ENCODE data around the gene STK36. TPM values are rescaled to one million over a fixed set of nuclear protein-coding genes. Genes with fewer than 3 reads are reported as not detected.

The STK36 gene
- total and polyA plus RNA-seq, 10 of the 15 experiments (the other 5 are each of a cell fraction or from before 2014, with no cell fraction given), result 4.0 to 22.8 (median 16.7) TPM

DNA sequence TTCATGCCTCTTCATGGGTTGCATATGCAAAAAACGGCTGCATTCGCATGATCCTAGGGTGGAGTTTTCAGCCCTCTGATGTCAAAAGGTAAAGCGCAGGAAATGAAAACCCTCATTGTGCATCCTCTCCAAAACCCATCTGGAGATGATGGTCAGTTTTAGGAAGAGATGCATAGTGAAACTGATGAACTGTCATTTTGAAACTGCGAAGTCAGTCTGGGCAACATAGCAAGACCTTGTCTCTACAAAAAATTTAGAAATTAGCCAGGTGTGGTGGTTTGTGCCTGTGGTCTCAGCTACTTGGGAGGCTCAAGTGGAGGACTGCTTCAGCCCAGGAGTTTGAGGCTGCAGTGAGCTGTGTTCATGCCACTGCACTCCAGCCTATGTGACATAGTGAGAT lies 36.2 kb downstream of the STK36 start (continued):
- TF ChIP-seq, protein P1, sequence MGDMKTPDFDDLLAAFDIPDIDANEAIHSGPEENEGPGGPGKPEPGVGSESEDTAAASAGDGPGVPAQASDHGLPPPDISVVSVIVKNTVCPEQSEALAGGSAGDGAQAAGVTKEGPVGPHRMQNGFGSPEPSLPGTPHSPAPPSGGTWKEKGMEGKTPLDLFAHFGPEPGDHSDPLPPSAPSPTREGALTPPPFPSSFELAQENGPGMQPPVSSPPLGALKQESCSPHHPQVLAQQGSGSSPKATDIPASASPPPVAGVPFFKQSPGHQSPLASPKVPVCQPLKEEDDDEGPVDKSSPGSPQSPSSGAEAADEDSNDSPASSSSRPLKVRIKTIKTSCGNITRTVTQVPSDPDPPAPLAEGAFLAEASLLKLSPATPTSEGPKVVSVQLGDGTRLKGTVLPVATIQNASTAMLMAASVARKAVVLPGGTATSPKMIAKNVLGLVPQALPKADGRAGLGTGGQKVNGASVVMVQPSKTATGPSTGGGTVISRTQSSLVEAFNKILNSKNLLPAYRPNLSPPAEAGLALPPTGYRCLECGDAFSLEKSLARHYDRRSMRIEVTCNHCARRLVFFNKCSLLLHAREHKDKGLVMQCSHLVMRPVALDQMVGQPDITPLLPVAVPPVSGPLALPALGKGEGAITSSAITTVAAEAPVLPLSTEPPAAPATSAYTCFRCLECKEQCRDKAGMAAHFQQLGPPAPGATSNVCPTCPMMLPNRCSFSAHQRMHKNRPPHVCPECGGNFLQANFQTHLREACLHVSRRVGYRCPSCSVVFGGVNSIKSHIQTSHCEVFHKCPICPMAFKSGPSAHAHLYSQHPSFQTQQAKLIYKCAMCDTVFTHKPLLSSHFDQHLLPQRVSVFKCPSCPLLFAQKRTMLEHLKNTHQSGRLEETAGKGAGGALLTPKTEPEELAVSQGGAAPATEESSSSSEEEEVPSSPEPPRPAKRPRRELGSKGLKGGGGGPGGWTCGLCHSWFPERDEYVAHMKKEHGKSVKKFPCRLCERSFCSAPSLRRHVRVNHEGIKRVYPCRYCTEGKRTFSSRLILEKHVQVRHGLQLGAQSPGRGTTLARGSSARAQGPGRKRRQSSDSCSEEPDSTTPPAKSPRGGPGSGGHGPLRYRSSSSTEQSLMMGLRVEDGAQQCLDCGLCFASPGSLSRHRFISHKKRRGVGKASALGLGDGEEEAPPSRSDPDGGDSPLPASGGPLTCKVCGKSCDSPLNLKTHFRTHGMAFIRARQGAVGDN (IDR thresholded peaks at IDR 0.05), result no peak
- TF ChIP-seq POLR2AphosphoS5 (IDR thresholded peaks at IDR 0.05; ENCODE audit: low read length), result no peak
- no peak for TF ChIP-seq PAX5 (IDR thresholded peaks at IDR 0.05; ENCODE audit: borderline replicate concordance, low read depth, low read length)

DNA sequence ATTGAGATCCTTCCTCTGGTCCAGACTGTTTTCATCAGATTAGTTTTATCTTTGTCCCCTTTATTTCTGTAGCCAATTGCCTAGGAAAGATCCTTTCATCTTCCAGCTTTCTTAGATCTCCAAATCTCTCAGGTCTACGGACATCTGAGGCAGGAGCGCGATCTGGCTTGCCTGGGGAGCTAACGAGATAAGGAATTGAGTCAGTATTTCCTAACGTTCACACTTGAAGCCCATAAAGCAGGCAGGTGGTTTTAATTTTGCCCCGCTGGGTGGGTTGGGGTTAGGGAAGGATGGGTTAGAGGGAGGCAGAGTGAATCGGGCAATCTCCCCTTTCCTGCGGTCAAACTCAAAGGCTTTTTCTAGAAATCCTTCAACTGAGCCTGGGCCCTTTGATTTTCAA lies 38.0 kb downstream of the STK36 start:
- ChIA-PET SMC1A (ENCODE audit: uncharacterized antibody, unreplicated experiment) (interaction anchor here (0.7 to 3.7 kb wide), 4 partner anchors 21 to 138 kb away, joined by 3 to 15 read pairs (median 3); partner anchors contain the start of genes BCS1L and ZNF142), RAD21 (ENCODE audit: unreplicated experiment) (interaction anchor here (0.6 to 1.4 kb wide), 5 partner anchors 50 to 493 kb away, joined by 3 to 12 read pairs (median 3); partner anchors contain the start of genes BCS1L and ZNF142)
- no peaks in the 10 kb centered on the region for H3K27me3 ChIP-seq (replicated peaks in 1 of 2; ENCODE audit: control insufficient read depth in 2 of 2, insufficient read depth in 2 of 2, low read length in 1 of 2)
- TF ChIP-seq, protein P2, sequence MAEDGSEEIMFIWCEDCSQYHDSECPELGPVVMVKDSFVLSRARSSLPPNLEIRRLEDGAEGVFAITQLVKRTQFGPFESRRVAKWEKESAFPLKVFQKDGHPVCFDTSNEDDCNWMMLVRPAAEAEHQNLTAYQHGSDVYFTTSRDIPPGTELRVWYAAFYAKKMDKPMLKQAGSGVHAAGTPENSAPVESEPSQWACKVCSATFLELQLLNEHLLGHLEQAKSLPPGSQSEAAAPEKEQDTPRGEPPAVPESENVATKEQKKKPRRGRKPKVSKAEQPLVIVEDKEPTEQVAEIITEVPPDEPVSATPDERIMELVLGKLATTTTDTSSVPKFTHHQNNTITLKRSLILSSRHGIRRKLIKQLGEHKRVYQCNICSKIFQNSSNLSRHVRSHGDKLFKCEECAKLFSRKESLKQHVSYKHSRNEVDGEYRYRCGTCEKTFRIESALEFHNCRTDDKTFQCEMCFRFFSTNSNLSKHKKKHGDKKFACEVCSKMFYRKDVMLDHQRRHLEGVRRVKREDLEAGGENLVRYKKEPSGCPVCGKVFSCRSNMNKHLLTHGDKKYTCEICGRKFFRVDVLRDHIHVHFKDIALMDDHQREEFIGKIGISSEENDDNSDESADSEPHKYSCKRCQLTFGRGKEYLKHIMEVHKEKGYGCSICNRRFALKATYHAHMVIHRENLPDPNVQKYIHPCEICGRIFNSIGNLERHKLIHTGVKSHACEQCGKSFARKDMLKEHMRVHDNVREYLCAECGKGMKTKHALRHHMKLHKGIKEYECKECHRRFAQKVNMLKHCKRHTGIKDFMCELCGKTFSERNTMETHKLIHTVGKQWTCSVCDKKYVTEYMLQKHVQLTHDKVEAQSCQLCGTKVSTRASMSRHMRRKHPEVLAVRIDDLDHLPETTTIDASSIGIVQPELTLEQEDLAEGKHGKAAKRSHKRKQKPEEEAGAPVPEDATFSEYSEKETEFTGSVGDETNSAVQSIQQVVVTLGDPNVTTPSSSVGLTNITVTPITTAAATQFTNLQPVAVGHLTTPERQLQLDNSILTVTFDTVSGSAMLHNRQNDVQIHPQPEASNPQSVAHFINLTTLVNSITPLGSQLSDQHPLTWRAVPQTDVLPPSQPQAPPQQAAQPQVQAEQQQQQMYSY (CRISPR knock-in tag; IDR thresholded peaks at IDR 0.05), result no peak
- TF ChIP-seq RBBP5 (conservative IDR thresholded peaks at IDR 0.05), result no peak
- no peak for TF ChIP-seq EGR1 (IDR thresholded peaks at IDR 0.05; ENCODE audit: borderline replicate concordance in 1 of 2, low read depth in 2 of 2, low read length in 2 of 2)
- no peak for TF ChIP-seq MTA2 (IDR thresholded peaks at IDR 0.05; ENCODE audit: low read depth)
- no peak for TF ChIP-seq CEBPB (IDR thresholded peaks at IDR 0.05; ENCODE audit: borderline replicate concordance in 1 of 2, low read depth in 2 of 2, low read length in 2 of 2)
- no peak for TF ChIP-seq MTA3 (IDR thresholded peaks at IDR 0.05; ENCODE audit: borderline replicate concordance, low read length)
- TF ChIP-seq NR2F1 (conservative IDR thresholded peaks at IDR 0.05), result no peak
- TF ChIP-seq ZNF274 (IDR thresholded peaks at IDR 0.05; ENCODE audit: insufficient read depth, insufficient read length), result no peak
- TF ChIP-seq BACH1 (IDR thresholded peaks at IDR 0.05; ENCODE audit: borderline replicate concordance), result no peak
- TF ChIP-seq CBX5 (IDR thresholded peaks at IDR 0.05; ENCODE audit: low read depth), result no peak

More for the DNA sequence above, 38.0 kb downstream of the STK36 start:
- CTCF ChIA-PET, result interaction anchor here (0.5 to 3.7 kb wide), 17 partner anchors 13 to 362 kb away, joined by 3 to 36 read pairs (median 3); partner anchors contain the start of genes BCS1L, RNF25, STK36 and ZNF142
- BruUV-seq (replicated peaks), result no TSS peak
- Histone ChIP-seq H4K20me1 (ENCODE audit: control insufficient read depth, insufficient read depth) (no peaks in the 10 kb centered on the region), H3K36me3 (ENCODE audit: control insufficient read depth in 2 of 2, insufficient read depth in 2 of 2, low read length in 1 of 2) (no peaks in the 10 kb centered on the region), H3K9me3 (replicated peaks; ENCODE audit: control insufficient read depth, insufficient read depth, low read length) (no peaks in the 10 kb centered on the region), H3K4me2 (ENCODE audit: control insufficient read depth, insufficient read depth) (no peak overlapping the region), H3K27ac (ENCODE audit: control insufficient read depth, insufficient read depth) (no peak overlapping the region), H3K9ac (ENCODE audit: control insufficient read depth, insufficient read depth, low read length) (no peak overlapping the region), H2AFZ (ENCODE audit: control insufficient read depth, low read depth, low read length) (peak overlapping the region; percentile 80; the same call in 1 of the 2 replicates), H3K4me3 (no peak overlapping the region), H3K79me2 (ENCODE audit: control insufficient read depth, insufficient read depth, low read length) (peaks cover 34% of the 10 kb centered on the region), H3K4me1 (ENCODE audit: control insufficient read depth, insufficient read depth, low read length) (peaks cover 7% of the 10 kb centered on the region)
- in situ Hi-C loops (cut with MboI), result no loop called here
- WGBS (ENCODE audit: insufficient coverage, insufficient replicate concordance, low lambda C conversion rate, missing lambda C conversion rate), result 77% methylated on average over 8 of the region's 8 CpGs
- DNase-seq (ENCODE audit: low read depth, low spot score), result no peak
- intact Hi-C loops (cut with micrococcal nuclease; ENCODE audit: unreplicated experiment), result loop anchor here (1.0 kb wide), 2 partner anchors 52 to 137 kb away; no protein-coding TSS in a partner anchor
- POLR2A ChIA-PET, result interaction anchor here (0.7 to 1.5 kb wide), 4 partner anchors 40 to 408 kb away, joined by 3 to 4 read pairs (median 4); partner anchors contain the start of genes BCS1L, WNT10A and ZNF142
- ATAC-seq, result no peak
- FAIRE-seq, result no peak
